Caco-2 (cell line): Measurements from ENCODE around the gene ADM. TPM values are rescaled to one million over a fixed set of nuclear protein-coding genes. Genes with fewer than 3 reads are reported as not detected.

ENCODE experiments used
- BruUV-seq: library from RNA; stranded (reverse); fragments of 400-500 nt; replicated peaks from 2 replicates; lab custom pipeline; 2021; lab: Mats Ljungman, UMichigan
- CTCF ChIA-PET: fragments of 300-600 bp; sonication (Branson Sonifier 250); formaldehyde crosslinking; loops from one replicate; lab custom pipeline; 2022; ENCODE audit warnings: antibody characterized with exemption; lab: Charles Lee
- POLR2A ChIA-PET: fragments of 300-600 bp; sonication (Branson Sonifier 250); formaldehyde crosslinking; loops from one replicate; lab custom pipeline; 2022; ENCODE audit warnings: antibody characterized with exemption; lab: Charles Lee
- DNase-seq, 2 experiments: peaks; one replicate each; pipeline versions ENCODE4 v3.0.0 to v3.0.0-alpha.2; 2020 to 2022
- H3K27me3 ChIP-seq: replicated peaks from 2 replicates; pipeline ENCODE4 v1.6.0; 2011; ENCODE audit warnings: low read length; ENCODE audit not compliant: control insufficient read depth, insufficient read depth
- H3K36me3 ChIP-seq: 2 replicates; pipeline ENCODE4 v1.5.1; 2011; ENCODE audit warnings: low read length; ENCODE audit not compliant: control insufficient read depth, insufficient read depth
- H3K4me1 ChIP-seq: fragments of 250-450 bp; sonication (Bioruptor Pico); 2 replicates; pipeline ENCODE4 v1.5.1; 2020; ENCODE audit warnings: mild to moderate bottlenecking
- H3K4me3 ChIP-seq: 2 replicates; pipeline ENCODE4 v1.5.1; 2011; ENCODE audit warnings: low read depth, mild to moderate bottlenecking, control low read depth, low read length
- H3K9me3 ChIP-seq: fragments of 250-450 bp; sonication (Bioruptor Pico); 2 replicates; pipeline ENCODE4 v1.5.1; 2020; ENCODE audit warnings: mild to moderate bottlenecking, moderate library complexity
- H3K27ac Mint-ChIP-seq: one replicate; pipeline ENCODE4 v1.8.0; 2022; ENCODE audit warnings: mixed read lengths; ENCODE audit not compliant: unreplicated experiment
- H3K27me3 Mint-ChIP-seq: one replicate; pipeline ENCODE4 v1.8.0; 2022; ENCODE audit warnings: mixed read lengths; ENCODE audit not compliant: insufficient read depth, unreplicated experiment
- H3K36me3 Mint-ChIP-seq: one replicate; pipeline ENCODE4 v1.8.0; 2022; ENCODE audit warnings: mild to moderate bottlenecking, mixed read lengths; ENCODE audit not compliant: insufficient read depth, unreplicated experiment
- H3K4me1 Mint-ChIP-seq: one replicate; pipeline ENCODE4 v1.8.0; 2022; ENCODE audit warnings: low read depth, mixed read lengths; ENCODE audit not compliant: unreplicated experiment
- H3K4me3 Mint-ChIP-seq: one replicate; pipeline ENCODE4 v1.8.0; 2022; ENCODE audit warnings: mild to moderate bottlenecking, moderate library complexity, mixed read lengths; ENCODE audit not compliant: unreplicated experiment
- H3K9me3 Mint-ChIP-seq: one replicate; pipeline ENCODE4 v1.8.0; 2022; ENCODE audit warnings: mixed read lengths; ENCODE audit not compliant: unreplicated experiment
- intact Hi-C: fragments of 100-400 bp; cut with micrococcal nuclease; formaldehyde crosslinking; loops from one replicate; pipeline ENCODE4 v1.10.0; 2022; ENCODE audit not compliant: unreplicated experiment
- total RNA-seq: library from RNA; stranded (reverse); gene quantifications from 2 replicates; pipeline ENCODE4 v1.2.3, GENCODE V29; 2022
- TF ChIP-seq, protein P1 (sequence below), 2 experiments: fragments of 200-600 bp in 1 of 2; IDR thresholded peaks; 1 replicate in 1 of 2; 2 replicates in 1 of 2; pipeline versions ENCODE4 v1.5.1 to v1.8.0; 2011 to 2022; ENCODE audit warnings: antibody characterized with exemption in 1 of 2, control low read depth in 1 of 2, inconsistent platforms in 1 of 2, low read depth in 1 of 2, low read length in 1 of 2, mild to moderate bottlenecking in 1 of 2, moderate library complexity in 1 of 2; ENCODE audit not compliant: insufficient read depth in 1 of 2, severe bottlenecking in 1 of 2, unreplicated experiment in 1 of 2

Gene ADM
- total RNA-seq, 1 experiment from 2014 or later: 127 TPM

DNA sequence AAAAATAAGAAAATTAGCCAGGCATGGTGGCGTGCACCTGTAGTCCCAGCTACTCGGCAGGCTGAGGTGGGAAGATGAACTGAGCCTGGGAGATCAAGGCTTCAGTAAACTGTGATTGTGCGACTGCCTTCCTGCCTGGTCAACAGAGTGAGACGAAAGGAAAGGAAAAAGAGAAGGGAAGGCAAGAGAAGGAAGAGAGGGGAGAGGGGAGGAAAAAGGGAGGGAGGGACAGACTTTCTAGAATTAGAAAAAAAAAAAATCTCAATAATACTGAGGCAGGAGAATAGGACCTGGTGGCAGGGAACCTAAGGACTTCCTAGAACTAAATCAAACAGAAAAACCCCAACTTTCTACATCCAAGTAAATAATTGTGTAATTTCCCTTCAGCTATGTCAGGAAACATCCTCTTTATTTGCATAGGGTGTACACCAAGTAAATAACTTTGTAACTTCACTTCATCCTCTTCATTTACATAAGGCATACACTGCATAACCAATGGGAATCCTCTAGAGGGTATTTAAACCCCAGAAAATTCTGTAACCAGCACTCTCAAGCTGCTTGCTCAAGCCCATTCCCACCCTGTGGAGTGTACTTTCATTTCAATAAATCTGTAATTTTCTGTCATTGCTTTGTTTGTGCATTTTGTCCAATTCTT is 19.6 kb upstream of the ADM start:
- Mint-ChIP-seq H3K27ac (no peak overlapping the region), H3K36me3 (no peaks in the 10 kb centered on the region), H3K4me1 (no peaks in the 10 kb centered on the region), H3K9me3 (no peaks in the 10 kb centered on the region), H3K27me3 (no peaks in the 10 kb centered on the region), H3K4me3 (no peak overlapping the region)
- TF ChIP-seq, protein P1, sequence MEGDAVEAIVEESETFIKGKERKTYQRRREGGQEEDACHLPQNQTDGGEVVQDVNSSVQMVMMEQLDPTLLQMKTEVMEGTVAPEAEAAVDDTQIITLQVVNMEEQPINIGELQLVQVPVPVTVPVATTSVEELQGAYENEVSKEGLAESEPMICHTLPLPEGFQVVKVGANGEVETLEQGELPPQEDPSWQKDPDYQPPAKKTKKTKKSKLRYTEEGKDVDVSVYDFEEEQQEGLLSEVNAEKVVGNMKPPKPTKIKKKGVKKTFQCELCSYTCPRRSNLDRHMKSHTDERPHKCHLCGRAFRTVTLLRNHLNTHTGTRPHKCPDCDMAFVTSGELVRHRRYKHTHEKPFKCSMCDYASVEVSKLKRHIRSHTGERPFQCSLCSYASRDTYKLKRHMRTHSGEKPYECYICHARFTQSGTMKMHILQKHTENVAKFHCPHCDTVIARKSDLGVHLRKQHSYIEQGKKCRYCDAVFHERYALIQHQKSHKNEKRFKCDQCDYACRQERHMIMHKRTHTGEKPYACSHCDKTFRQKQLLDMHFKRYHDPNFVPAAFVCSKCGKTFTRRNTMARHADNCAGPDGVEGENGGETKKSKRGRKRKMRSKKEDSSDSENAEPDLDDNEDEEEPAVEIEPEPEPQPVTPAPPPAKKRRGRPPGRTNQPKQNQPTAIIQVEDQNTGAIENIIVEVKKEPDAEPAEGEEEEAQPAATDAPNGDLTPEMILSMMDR (IDR thresholded peaks at IDR 0.05; ENCODE audit: insufficient read depth in 1 of 2, low read depth in 1 of 2, low read length in 1 of 2, severe bottlenecking in 1 of 2, unreplicated experiment in 1 of 2): no peak
- intact Hi-C loops: no loop called here
- no peaks in the 10 kb centered on the region for H3K9me3 ChIP-seq
- no peak overlapping the region for H3K4me3 ChIP-seq
- BruUV-seq: no TSS peak
- ChIA-PET CTCF (interaction anchor here (1.4 kb wide), 1 partner anchor 18 kb away, joined by 5 read pairs; no protein-coding TSS in a partner anchor), POLR2A (interaction anchor here (0.5 to 0.6 kb wide), 2 partner anchors 19 to 25 kb away, joined by 3 read pairs; partner anchors contain the start of gene ADM)
- peaks cover 19% of the 10 kb centered on the region for H3K4me1 ChIP-seq
- no peaks in the 10 kb centered on the region for H3K27me3 ChIP-seq
- no peaks in the 10 kb centered on the region; the same call in 1 of the 2 replicates for H3K36me3 ChIP-seq
- no peak for DNase-seq

DNA sequence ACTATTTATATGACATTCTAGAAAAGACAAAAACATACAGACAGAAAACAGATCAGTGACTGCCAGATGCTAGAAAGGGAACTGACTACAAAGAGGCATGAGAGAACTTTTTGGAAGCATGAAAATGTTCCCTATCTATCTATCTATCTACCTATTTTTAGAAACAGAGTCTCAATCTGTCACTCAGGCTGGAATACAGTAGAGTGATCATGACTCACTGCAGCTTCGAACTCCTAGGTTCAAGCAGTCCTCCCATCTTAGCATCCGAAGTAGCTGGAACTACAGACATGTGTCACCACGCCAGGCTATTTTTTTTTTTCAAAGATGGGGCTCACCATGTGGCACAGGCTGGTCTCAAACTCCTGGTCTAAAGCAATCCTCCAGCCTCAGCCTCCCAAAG is 17.7 kb upstream of the ADM start:
- H3K36me3 ChIP-seq: no peaks in the 10 kb centered on the region; the same call in 1 of the 2 replicates
- CTCF ChIA-PET: interaction anchor here (1.7 kb wide), 1 partner anchor 17 kb away, joined by 5 read pairs; no protein-coding TSS in a partner anchor
- TF ChIP-seq, protein P1 (IDR thresholded peaks at IDR 0.05; ENCODE audit: insufficient read depth in 1 of 2, low read depth in 1 of 2, low read length in 1 of 2, severe bottlenecking in 1 of 2, unreplicated experiment in 1 of 2): no peak
- H3K4me3 ChIP-seq: no peak overlapping the region
- Mint-ChIP-seq H3K4me3 (no peak overlapping the region), H3K27me3 (no peaks in the 10 kb centered on the region), H3K27ac (no peak overlapping the region), H3K9me3 (no peaks in the 10 kb centered on the region), H3K4me1 (no peaks in the 10 kb centered on the region), H3K36me3 (no peaks in the 10 kb centered on the region)
- no TSS peak for BruUV-seq
- POLR2A ChIA-PET: no interaction called here
- no peak for DNase-seq
- H3K27me3 ChIP-seq: no peaks in the 10 kb centered on the region
- intact Hi-C loops: no loop called here
- H3K9me3 ChIP-seq: no peaks in the 10 kb centered on the region
- H3K4me1 ChIP-seq: peaks cover 19% of the 10 kb centered on the region

DNA sequence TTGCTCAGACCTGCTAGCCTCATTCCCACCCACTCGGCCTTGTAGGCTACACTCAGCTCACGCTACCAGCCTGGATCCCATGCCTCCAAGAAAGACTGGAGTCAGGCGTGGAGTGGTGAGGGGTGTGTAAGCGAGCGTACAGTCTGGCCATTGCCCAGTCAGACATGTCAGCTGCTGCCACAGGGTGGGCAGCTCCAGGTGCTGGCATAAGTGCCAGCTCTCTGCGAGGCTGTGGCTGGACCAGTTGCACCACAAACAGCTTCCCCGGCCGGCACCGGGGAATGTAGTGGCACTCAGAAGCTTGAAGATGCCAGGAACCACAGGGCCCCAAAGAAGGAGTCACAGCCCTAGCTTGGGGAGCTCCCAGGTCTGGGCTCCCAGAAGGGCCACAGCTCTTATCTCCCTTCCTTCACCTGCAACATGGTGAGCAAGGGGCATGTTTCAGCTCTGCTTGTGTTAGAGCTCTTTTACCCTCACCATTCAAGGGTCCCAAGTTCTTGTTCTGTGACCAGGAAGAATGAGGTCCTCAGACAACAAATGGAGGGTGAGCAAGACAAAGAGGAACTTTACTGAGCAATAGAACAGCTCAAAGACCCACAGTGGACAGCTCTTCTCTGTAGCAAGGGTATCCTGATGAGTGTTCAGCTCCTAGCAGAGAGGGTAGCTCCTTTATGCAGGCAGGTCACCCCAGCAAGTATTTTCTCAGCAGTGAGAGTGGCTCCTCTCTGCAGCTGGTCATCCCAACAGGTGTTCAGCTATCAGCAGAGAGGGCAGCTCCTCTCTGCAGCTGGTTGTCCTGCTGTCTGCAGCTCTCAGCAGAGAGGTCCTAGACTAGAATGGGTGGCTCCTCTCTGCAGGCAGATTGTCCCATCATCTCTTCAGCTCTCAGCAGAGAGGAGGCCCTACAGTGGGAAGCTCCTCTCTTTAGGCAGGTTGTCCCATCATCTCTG is 16.8 kb upstream of the ADM start:
- no peaks in the 10 kb centered on the region for H3K9me3 ChIP-seq
- BruUV-seq: no TSS peak
- DNase-seq: no peak
- no peaks in the 10 kb centered on the region for H3K27me3 ChIP-seq
- Mint-ChIP-seq H3K27ac (no peak overlapping the region), H3K4me1 (no peaks in the 10 kb centered on the region), H3K36me3 (no peaks in the 10 kb centered on the region), H3K9me3 (no peaks in the 10 kb centered on the region), H3K27me3 (no peaks in the 10 kb centered on the region), H3K4me3 (no peak overlapping the region)
- TF ChIP-seq, protein P1 (IDR thresholded peaks at IDR 0.05; ENCODE audit: insufficient read depth in 1 of 2, low read depth in 1 of 2, low read length in 1 of 2, severe bottlenecking in 1 of 2, unreplicated experiment in 1 of 2): no peak
- CTCF ChIA-PET: interaction anchor here (1.1 to 1.7 kb wide), 2 partner anchors 16 to 19 kb away, joined by 3 to 5 read pairs; no protein-coding TSS in a partner anchor
- intact Hi-C loops: no loop called here
- POLR2A ChIA-PET: interaction anchor here (0.6 to 0.8 kb wide), 2 partner anchors 16 to 260 kb away, joined by 3 to 10 read pairs; partner anchors contain the start of gene ADM
- no peak overlapping the region for H3K4me3 ChIP-seq
- H3K4me1 ChIP-seq: peaks cover 17% of the 10 kb centered on the region
- no peaks in the 10 kb centered on the region; the same call in 1 of the 2 replicates for H3K36me3 ChIP-seq
